Measurements from ENCODE around the gene CAMTA1. TPM values are rescaled to one million over a fixed set of nuclear protein-coding genes. Genes with fewer than 3 reads are reported as not detected.

The CAMTA1 gene
- total RNA-seq, 1 experiment from 2014 or later = 69.5 TPM

GRCh38 chr1:7719468-7720094 lies 934.3 kb downstream of the CAMTA1 start:
- no peak for DNase-seq (ENCODE audit: low read depth, low spot score)
- Histone ChIP-seq H3K4me3 (replicated peaks in 1 of 2; ENCODE audit: low read depth in 1 of 2, low read length in 2 of 2) (no peak overlapping the region), H2AFZ (ENCODE audit: low read depth, low read length, poor library complexity, severe bottlenecking) (no peak overlapping the region), H3K4me1 (ENCODE audit: control insufficient read depth in 1 of 2, insufficient read depth in 2 of 2, low read length in 2 of 2) (no peaks in the 10 kb centered on the region), H3K9me3 (ENCODE audit: control insufficient read depth in 1 of 2, insufficient read depth in 1 of 2, low read depth in 1 of 2, low read length in 2 of 2) (no peaks in the 10 kb centered on the region), H3K27ac (ENCODE audit: low read depth, low read length) (no peak overlapping the region), H3K79me2 (ENCODE audit: insufficient read depth, low read length) (no peaks in the 10 kb centered on the region), H3K27me3 (ENCODE audit: insufficient read depth, low read length) (no peaks in the 10 kb centered on the region), H3K4me2 (ENCODE audit: low read length) (no peak overlapping the region), H3K36me3 (ENCODE audit: control insufficient read depth in 1 of 2, insufficient read depth in 2 of 2, low read length in 2 of 2) (no peaks in the 10 kb centered on the region), H4K20me1 (ENCODE audit: insufficient read depth) (no peaks in the 10 kb centered on the region), H3K9me2 (ENCODE audit: insufficient read depth) (no peaks in the 10 kb centered on the region), H3K9ac (ENCODE audit: low read length) (no peak overlapping the region)
- CTCF ChIA-PET = no interaction called here
- intact Hi-C loops (cut with micrococcal nuclease) = no loop called here
- no peak for ATAC-seq
- no TSS peak for BruUV-seq (replicated peaks)
- RAD21 ChIA-PET (ENCODE audit: low non-redundant PET in 1 of 2, low total read pairs in 2 of 2, uncharacterized antibody in 2 of 2, unreplicated experiment in 2 of 2) = no interaction called here
- TF ChIP-seq TCF7L2 (IDR thresholded peaks at IDR 0.05; ENCODE audit: borderline replicate concordance, extremely low read depth, insufficient read depth, insufficient read length) (no peak), SRF (IDR thresholded peaks at IDR 0.05; ENCODE audit: low read depth) (no peak), ZNF274 (IDR thresholded peaks at IDR 0.05; ENCODE audit: low read depth, low read length) (no peak), POLR2A (IDR thresholded peaks at IDR 0.05; ENCODE audit: borderline replicate concordance, extremely low read depth, insufficient read depth, insufficient read length) (no peak), SP1 (IDR thresholded peaks at IDR 0.05; ENCODE audit: low read depth) (no peak), SIN3A (IDR thresholded peaks at IDR 0.05; ENCODE audit: low read depth) (no peak), ZBTB33 (IDR thresholded peaks at IDR 0.05; ENCODE audit: extremely low read depth, insufficient replicate concordance, low read length) (no peak), RAD21 (IDR thresholded peaks at IDR 0.05; ENCODE audit: low read depth) (no peak), CBX3 (IDR thresholded peaks at IDR 0.05; ENCODE audit: low read depth) (no peak), ZFX (IDR thresholded peaks at IDR 0.05) (no peak), POLR2AphosphoS5 (IDR thresholded peaks at IDR 0.05; ENCODE audit: low read depth, low read length) (no peak), EZH2phosphoT487 (IDR thresholded peaks at IDR 0.05; ENCODE audit: borderline replicate concordance) (no peak)
- TF ChIP-seq, protein P1, sequence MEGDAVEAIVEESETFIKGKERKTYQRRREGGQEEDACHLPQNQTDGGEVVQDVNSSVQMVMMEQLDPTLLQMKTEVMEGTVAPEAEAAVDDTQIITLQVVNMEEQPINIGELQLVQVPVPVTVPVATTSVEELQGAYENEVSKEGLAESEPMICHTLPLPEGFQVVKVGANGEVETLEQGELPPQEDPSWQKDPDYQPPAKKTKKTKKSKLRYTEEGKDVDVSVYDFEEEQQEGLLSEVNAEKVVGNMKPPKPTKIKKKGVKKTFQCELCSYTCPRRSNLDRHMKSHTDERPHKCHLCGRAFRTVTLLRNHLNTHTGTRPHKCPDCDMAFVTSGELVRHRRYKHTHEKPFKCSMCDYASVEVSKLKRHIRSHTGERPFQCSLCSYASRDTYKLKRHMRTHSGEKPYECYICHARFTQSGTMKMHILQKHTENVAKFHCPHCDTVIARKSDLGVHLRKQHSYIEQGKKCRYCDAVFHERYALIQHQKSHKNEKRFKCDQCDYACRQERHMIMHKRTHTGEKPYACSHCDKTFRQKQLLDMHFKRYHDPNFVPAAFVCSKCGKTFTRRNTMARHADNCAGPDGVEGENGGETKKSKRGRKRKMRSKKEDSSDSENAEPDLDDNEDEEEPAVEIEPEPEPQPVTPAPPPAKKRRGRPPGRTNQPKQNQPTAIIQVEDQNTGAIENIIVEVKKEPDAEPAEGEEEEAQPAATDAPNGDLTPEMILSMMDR (IDR thresholded peaks at IDR 0.05 in 2 of 3, conservative IDR thresholded peaks at IDR 0.05 in 1 of 3; ENCODE audit: borderline replicate concordance in 1 of 3, insufficient read depth in 1 of 3, low read depth in 2 of 3, low read length in 2 of 3) = no peak
- POLR2A ChIA-PET = no interaction called here

Measured in HCT116 (cell line).